ENCODE results near the gene KATNBL1. TPM values are rescaled to one million over a fixed set of nuclear protein-coding genes. Genes with fewer than 3 reads are reported as not detected.

KATNBL1 gene, protein sequence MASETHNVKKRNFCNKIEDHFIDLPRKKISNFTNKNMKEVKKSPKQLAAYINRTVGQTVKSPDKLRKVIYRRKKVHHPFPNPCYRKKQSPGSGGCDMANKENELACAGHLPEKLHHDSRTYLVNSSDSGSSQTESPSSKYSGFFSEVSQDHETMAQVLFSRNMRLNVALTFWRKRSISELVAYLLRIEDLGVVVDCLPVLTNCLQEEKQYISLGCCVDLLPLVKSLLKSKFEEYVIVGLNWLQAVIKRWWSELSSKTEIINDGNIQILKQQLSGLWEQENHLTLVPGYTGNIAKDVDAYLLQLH
- total RNA-seq: 56.3 and 66.0 TPM in 2 replicates
- long read RNA-seq, transcript KATNBL1-214 (5 exons, 924 nt): minor isoform, 24 of 171 reads
- long read RNA-seq, transcript KATNBL1-201 (10 exons, 2,723 nt): major isoform, 88 of 171 reads
- long read RNA-seq, partial matches to known transcripts: 27 of 171 reads
- long read RNA-seq, other reads (novel, unspliced or antisense): 30 of 171 reads

- H3K27me3 Mint-ChIP-seq (ENCODE audit: low read depth): peaks cover 18% of the 10 kb centered on the region
- H3K36me3 Mint-ChIP-seq (ENCODE audit: low read depth): peaks cover 9% of the 10 kb centered on the region
- H3K9me3 Mint-ChIP-seq: no peaks in the 10 kb centered on the region
- H3K4me3 Mint-ChIP-seq: peak within 1 kb of the TSS; percentile 96
- DNase-seq (ENCODE audit: low read depth, low spot score): peak; percentile 99
- TF ChIP-seq, protein P1, sequence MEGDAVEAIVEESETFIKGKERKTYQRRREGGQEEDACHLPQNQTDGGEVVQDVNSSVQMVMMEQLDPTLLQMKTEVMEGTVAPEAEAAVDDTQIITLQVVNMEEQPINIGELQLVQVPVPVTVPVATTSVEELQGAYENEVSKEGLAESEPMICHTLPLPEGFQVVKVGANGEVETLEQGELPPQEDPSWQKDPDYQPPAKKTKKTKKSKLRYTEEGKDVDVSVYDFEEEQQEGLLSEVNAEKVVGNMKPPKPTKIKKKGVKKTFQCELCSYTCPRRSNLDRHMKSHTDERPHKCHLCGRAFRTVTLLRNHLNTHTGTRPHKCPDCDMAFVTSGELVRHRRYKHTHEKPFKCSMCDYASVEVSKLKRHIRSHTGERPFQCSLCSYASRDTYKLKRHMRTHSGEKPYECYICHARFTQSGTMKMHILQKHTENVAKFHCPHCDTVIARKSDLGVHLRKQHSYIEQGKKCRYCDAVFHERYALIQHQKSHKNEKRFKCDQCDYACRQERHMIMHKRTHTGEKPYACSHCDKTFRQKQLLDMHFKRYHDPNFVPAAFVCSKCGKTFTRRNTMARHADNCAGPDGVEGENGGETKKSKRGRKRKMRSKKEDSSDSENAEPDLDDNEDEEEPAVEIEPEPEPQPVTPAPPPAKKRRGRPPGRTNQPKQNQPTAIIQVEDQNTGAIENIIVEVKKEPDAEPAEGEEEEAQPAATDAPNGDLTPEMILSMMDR (conservative IDR thresholded peaks at IDR 0.05): peak; percentile 96
- peaks cover 14% of the 10 kb centered on the region for H3K4me1 Mint-ChIP-seq
- H3K27ac Mint-ChIP-seq (ENCODE audit: unreplicated experiment): peak within 1 kb of the TSS; percentile 98
Measured at GRCh38 chr15:34209421-34210282, at the start of gene KATNBL1. Gene KATNBL1, minus strand, starts transcription at chr15:34210096. Its CDS starts 46,420 bp downstream, at chr15:34163676.

DNA sequence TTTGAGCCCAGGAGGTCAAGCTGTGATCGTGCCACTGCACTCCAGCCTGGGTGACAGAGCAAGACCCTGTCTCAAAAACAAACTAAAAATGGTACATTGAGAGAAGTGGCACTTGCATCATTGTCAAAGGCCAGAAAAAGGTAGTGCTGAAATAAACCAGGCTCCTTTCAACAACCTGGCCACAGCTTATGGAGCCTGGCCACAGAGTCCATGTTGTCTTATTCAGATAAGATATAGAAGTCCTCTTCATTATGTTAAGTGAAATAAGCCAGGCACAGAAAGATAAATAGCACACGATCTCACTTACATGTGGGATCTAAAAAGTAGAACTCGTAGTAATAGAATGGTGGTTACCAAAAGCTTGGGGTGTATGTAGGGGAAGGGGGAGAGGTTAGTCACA, 49.7 kb upstream of the KATNBL1 start:
- no peaks in the 10 kb centered on the region for H3K9me3 Mint-ChIP-seq
- H3K4me3 Mint-ChIP-seq: no peak overlapping the region
- no peak for DNase-seq (ENCODE audit: low read depth, low spot score)
- H3K36me3 Mint-ChIP-seq (ENCODE audit: low read depth): no peaks in the 10 kb centered on the region
- TF ChIP-seq, protein P1 (conservative IDR thresholded peaks at IDR 0.05): no peak
- no peak overlapping the region for H3K27ac Mint-ChIP-seq (ENCODE audit: unreplicated experiment)
- no peaks in the 10 kb centered on the region for H3K27me3 Mint-ChIP-seq (ENCODE audit: low read depth)
- no peaks in the 10 kb centered on the region for H3K4me1 Mint-ChIP-seq

GRCh38 chr15:34258151-34258550, 48.3 kb upstream of the KATNBL1 start:
- no peak for DNase-seq (ENCODE audit: low read depth, low spot score)
- no peak overlapping the region for H3K4me3 Mint-ChIP-seq
- no peaks in the 10 kb centered on the region for H3K27me3 Mint-ChIP-seq (ENCODE audit: low read depth)
- H3K27ac Mint-ChIP-seq (ENCODE audit: unreplicated experiment): no peak overlapping the region
- no peaks in the 10 kb centered on the region for H3K4me1 Mint-ChIP-seq
- TF ChIP-seq, protein P1 (conservative IDR thresholded peaks at IDR 0.05): no peak
- H3K36me3 Mint-ChIP-seq (ENCODE audit: low read depth): no peaks in the 10 kb centered on the region
- no peaks in the 10 kb centered on the region for H3K9me3 Mint-ChIP-seq

- no peak overlapping the region for H3K27ac Mint-ChIP-seq (ENCODE audit: unreplicated experiment)
- DNase-seq (ENCODE audit: low read depth, low spot score): no peak
- TF ChIP-seq, protein P1 (conservative IDR thresholded peaks at IDR 0.05): no peak
- no peaks in the 10 kb centered on the region for H3K4me1 Mint-ChIP-seq
- no peak overlapping the region for H3K4me3 Mint-ChIP-seq
- no peaks in the 10 kb centered on the region for H3K27me3 Mint-ChIP-seq (ENCODE audit: low read depth)
- H3K36me3 Mint-ChIP-seq (ENCODE audit: low read depth): no peaks in the 10 kb centered on the region
- H3K9me3 Mint-ChIP-seq: no peaks in the 10 kb centered on the region
Measured at GRCh38 chr15:34252545-34252944, 42.6 kb upstream of the KATNBL1 start.

GRCh38 chr15:34248190-34248589, 38.3 kb upstream of the KATNBL1 start:
- H3K4me3 Mint-ChIP-seq: no peak overlapping the region
- H3K9me3 Mint-ChIP-seq: no peaks in the 10 kb centered on the region
- H3K36me3 Mint-ChIP-seq (ENCODE audit: low read depth): no peaks in the 10 kb centered on the region
- H3K27me3 Mint-ChIP-seq (ENCODE audit: low read depth): no peaks in the 10 kb centered on the region
- no peak overlapping the region for H3K27ac Mint-ChIP-seq (ENCODE audit: unreplicated experiment)
- no peak for DNase-seq (ENCODE audit: low read depth, low spot score)
- H3K4me1 Mint-ChIP-seq: no peaks in the 10 kb centered on the region
- TF ChIP-seq, protein P1 (conservative IDR thresholded peaks at IDR 0.05): no peak
